OCI-LY7 (cell line): ENCODE data around the gene SPTB. TPM values are rescaled to one million over a fixed set of nuclear protein-coding genes. Genes with fewer than 3 reads are reported as not detected.

Source experiments
- BruUV-seq: library from RNA; stranded (reverse); fragments of 400-500 nt; replicated peaks from 2 replicates; lab custom pipeline; 2021; lab: Mats Ljungman, UMichigan
- CTCF ChIA-PET: fragments of 300-600 bp; sonication (Branson Sonifier 250); formaldehyde crosslinking; loops from one replicate; lab custom pipeline; 2022; ENCODE audit warnings: antibody characterized with exemption; ENCODE audit not compliant: unreplicated experiment; lab: Charles Lee
- POLR2A ChIA-PET: fragments of 300-600 bp; sonication (Branson Sonifier 250); formaldehyde crosslinking; loops from one replicate; lab custom pipeline; 2022; ENCODE audit warnings: antibody characterized with exemption; lab: Charles Lee
- DNase-seq: peaks from one replicate; pipeline ENCODE4 v3.0.0-alpha.2; 2015; ENCODE audit warnings: low spot score
- H2AFZ ChIP-seq: fragments of 200-600 bp; sonication (generic), shearing (Covaris generic); 2 replicates; pipeline ENCODE4 v1.6.1; 2014; ENCODE audit warnings: mild to moderate bottlenecking, antibody characterized with exemption, low read length, moderate library complexity
- H3K27ac ChIP-seq: fragments of 200-600 bp; sonication (generic); 2 replicates; pipeline ENCODE4 v1.5.1; 2014; ENCODE audit warnings: mixed run types, low read depth, mild to moderate bottlenecking, moderate library complexity, low read length, inconsistent platforms; ENCODE audit not compliant: poor library complexity, severe bottlenecking
- H3K36me3 ChIP-seq: fragments of 200-600 bp; sonication (generic); 2 replicates; pipeline ENCODE4 v1.6.1; 2014; ENCODE audit warnings: mild to moderate bottlenecking, antibody characterized with exemption, low read length, moderate library complexity, mixed read lengths; ENCODE audit not compliant: insufficient read depth
- H3K4me1 ChIP-seq: fragments of 200-600 bp; sonication (generic); 2 replicates; pipeline ENCODE4 v1.5.1; 2014; ENCODE audit warnings: mild to moderate bottlenecking, low read length; ENCODE audit not compliant: insufficient read depth, poor library complexity, severe bottlenecking
- H3K4me2 ChIP-seq: fragments of 200-600 bp; sonication (generic); 2 replicates; pipeline ENCODE4 v1.6.1; 2014; ENCODE audit warnings: mild to moderate bottlenecking, low read length
- H3K4me3 ChIP-seq: fragments of 200-600 bp; sonication (generic); 2 replicates; pipeline ENCODE4 v1.5.1; 2014; ENCODE audit warnings: mild to moderate bottlenecking, low read depth, low read length; ENCODE audit not compliant: poor library complexity, severe bottlenecking
- H3K79me2 ChIP-seq: fragments of 200-600 bp; sonication (generic); 2 replicates; pipeline ENCODE4 v1.6.1; 2016; ENCODE audit warnings: low read depth, mild to moderate bottlenecking, low read length, moderate library complexity, mixed read lengths; ENCODE audit not compliant: insufficient read depth
- H3K9me2 ChIP-seq: fragments of 200-600 bp; sonication (generic); 2 replicates; pipeline ENCODE4 v1.6.1; 2016; ENCODE audit warnings: mild to moderate bottlenecking, low read length, mixed read lengths; ENCODE audit not compliant: insufficient read depth
- H3K9me3 ChIP-seq: fragments of 200-600 bp; sonication (generic); 2 replicates; pipeline ENCODE4 v1.6.1; 2014; ENCODE audit warnings: mild to moderate bottlenecking, mixed run types, low read length, mixed read lengths
- H4K20me1 ChIP-seq: fragments of 200-600 bp; sonication (generic); 2 replicates; pipeline ENCODE4 v1.6.1; 2014; ENCODE audit warnings: mild to moderate bottlenecking, antibody characterized with exemption, low read length, moderate library complexity, mixed read lengths; ENCODE audit not compliant: insufficient read depth
- EZH2phosphoT487 ChIP-seq: fragments of 200-600 bp; sonication (generic); IDR thresholded peaks from 2 replicates; pipeline ENCODE4 v1.6.1; 2018; ENCODE audit warnings: low read depth, borderline replicate concordance, mild to moderate bottlenecking, mixed run types, antibody characterized with exemption, low read length, moderate library complexity, mixed read lengths
- intact Hi-C: fragments of 100-400 bp; cut with micrococcal nuclease; formaldehyde crosslinking; loops from one replicate; pipeline ENCODE4 v1.10.0; 2022; ENCODE audit not compliant: unreplicated experiment
- total RNA-seq, 2 experiments: library from RNA; depleted of rRNA in 1 of 2; stranded (reverse); fragments of >200 nt in 1 of 2; shearing (Covaris generic) in 1 of 2; gene quantifications; 2 replicates each; pipeline ENCODE4 v1.2.3, GENCODE V29; 2014 to 2022
- TF ChIP-seq, protein P1 (sequence below): fragments of 200-600 bp; sonication (generic); conservative IDR thresholded peaks from 2 replicates; pipeline ENCODE4 v1.5.1; 2014; ENCODE audit warnings: mild to moderate bottlenecking, antibody characterized with exemption, low read length, moderate library complexity, mixed read lengths

Gene SPTB
- total RNA-seq, 2 experiments from 2014 or later, result not detected

DNA sequence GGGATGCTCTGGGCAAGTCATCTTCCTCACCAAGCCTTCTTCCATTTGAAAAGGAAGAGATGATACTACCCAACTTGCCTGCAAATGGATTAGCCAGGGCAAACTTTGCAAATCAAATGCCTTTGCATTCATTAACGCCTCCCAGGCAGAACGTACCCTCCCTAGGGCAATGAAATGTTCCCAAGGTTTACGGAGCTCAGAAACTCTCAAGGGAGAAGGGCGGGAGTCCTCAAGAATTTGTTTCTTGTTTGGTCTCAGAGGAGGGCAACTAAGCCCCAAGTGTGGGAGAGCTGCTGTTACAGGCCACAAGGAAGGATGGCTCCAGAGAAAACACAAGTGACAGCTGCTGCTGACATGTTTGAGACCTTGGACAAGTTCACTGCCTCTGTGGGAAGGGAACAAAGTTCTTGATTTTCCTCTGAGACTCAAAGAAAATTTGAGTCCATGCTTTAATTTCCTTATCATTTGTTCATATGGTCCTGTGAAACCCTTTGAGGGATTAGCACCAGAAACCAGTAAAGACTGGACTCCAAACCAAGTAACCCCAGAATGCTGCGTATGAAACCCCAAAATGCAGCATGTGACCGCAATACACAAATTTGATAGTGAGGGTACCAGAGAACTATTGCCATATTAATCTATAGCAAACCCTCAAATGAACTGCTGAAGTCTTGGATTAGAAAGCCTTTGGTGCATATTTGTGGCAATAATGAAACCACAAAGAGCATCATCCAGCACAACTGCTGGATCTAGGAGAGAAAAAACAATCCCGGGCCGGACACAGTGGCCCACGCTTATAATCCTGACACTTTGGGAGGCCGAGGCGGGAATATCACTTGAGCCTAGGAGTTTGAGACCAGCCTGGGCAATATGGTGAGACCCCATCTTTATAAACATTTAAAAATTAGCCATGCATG lies 22.9 kb downstream of the SPTB start:
- no peak overlapping the region for H3K27ac ChIP-seq
- no peaks in the 10 kb centered on the region for H3K9me3 ChIP-seq
- H3K4me1 ChIP-seq, result no peaks in the 10 kb centered on the region
- H3K4me2 ChIP-seq, result no peak overlapping the region
- BruUV-seq, result no TSS peak
- H3K4me3 ChIP-seq, result no peak overlapping the region
- no peak overlapping the region for H2AFZ ChIP-seq
- H4K20me1 ChIP-seq, result no peaks in the 10 kb centered on the region
- H3K79me2 ChIP-seq, result no peaks in the 10 kb centered on the region
- ChIA-PET POLR2A (no interaction called here), CTCF (interaction anchor here (0.5 kb wide), 1 partner anchor 58 kb away, joined by 6 read pairs; no protein-coding TSS in a partner anchor)
- H3K9me2 ChIP-seq, result no peaks in the 10 kb centered on the region
- intact Hi-C loops, result no loop called here
- TF ChIP-seq, protein P1, sequence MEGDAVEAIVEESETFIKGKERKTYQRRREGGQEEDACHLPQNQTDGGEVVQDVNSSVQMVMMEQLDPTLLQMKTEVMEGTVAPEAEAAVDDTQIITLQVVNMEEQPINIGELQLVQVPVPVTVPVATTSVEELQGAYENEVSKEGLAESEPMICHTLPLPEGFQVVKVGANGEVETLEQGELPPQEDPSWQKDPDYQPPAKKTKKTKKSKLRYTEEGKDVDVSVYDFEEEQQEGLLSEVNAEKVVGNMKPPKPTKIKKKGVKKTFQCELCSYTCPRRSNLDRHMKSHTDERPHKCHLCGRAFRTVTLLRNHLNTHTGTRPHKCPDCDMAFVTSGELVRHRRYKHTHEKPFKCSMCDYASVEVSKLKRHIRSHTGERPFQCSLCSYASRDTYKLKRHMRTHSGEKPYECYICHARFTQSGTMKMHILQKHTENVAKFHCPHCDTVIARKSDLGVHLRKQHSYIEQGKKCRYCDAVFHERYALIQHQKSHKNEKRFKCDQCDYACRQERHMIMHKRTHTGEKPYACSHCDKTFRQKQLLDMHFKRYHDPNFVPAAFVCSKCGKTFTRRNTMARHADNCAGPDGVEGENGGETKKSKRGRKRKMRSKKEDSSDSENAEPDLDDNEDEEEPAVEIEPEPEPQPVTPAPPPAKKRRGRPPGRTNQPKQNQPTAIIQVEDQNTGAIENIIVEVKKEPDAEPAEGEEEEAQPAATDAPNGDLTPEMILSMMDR, result no peak
- no peak for TF ChIP-seq EZH2phosphoT487
- no peaks in the 10 kb centered on the region for H3K36me3 ChIP-seq
- DNase-seq, result no peak

DNA sequence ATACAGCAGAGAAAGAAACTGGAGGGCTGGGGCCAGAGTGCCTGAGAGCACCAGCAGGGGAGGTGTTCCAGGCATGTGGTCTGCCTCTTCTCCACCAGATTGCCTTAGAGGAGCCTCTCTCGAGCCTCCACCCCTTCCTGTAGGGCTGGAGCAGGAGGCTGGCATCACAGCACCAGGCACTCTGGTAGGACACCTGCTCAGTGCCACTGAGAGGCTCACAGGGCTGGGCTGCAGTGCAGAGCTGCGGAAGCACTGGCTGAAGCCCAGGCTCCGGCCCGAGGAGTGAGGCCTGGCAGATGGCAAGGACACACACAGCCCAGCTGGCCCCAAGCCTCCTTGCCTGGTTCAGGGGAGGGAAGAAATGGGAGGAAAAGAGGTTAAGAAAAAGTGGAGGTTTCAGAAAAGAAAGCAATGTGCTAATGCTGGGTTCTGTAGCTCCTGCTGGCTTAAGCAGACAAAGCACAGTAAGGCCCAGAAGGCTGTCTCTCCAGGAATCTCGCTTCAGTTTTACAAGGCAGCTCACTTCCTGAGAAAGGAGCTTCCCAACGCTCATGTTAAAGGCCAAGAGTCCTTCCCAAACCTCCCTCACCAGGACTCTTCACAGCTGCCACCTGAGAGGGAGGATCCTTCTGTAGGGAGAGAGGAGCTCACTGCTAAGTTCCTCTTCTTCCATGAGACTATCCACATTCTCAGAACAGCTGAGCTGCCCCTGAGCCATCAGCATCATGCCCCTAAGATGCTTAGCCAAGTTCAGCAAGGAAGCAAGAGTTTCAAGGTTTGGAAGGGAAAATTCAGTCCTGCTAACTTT lies 23.8 kb downstream of the SPTB start:
- ChIA-PET CTCF (interaction anchor here (0.5 kb wide), 1 partner anchor 59 kb away, joined by 6 read pairs; no protein-coding TSS in a partner anchor), POLR2A (no interaction called here)
- no peak for DNase-seq
- Histone ChIP-seq H3K4me3 (no peak overlapping the region), H3K4me2 (no peak overlapping the region), H3K9me3 (no peaks in the 10 kb centered on the region), H3K9me2 (no peaks in the 10 kb centered on the region), H2AFZ (no peak overlapping the region), H3K4me1 (no peaks in the 10 kb centered on the region), H4K20me1 (no peaks in the 10 kb centered on the region), H3K36me3 (no peaks in the 10 kb centered on the region), H3K27ac (no peak overlapping the region), H3K79me2 (no peaks in the 10 kb centered on the region)
- no peak for TF ChIP-seq EZH2phosphoT487
- TF ChIP-seq, protein P1, result no peak
- no TSS peak for BruUV-seq
- intact Hi-C loops, result no loop called here
